ENCODE results near the gene IFITM10.

The IFITM10 gene

DNA sequence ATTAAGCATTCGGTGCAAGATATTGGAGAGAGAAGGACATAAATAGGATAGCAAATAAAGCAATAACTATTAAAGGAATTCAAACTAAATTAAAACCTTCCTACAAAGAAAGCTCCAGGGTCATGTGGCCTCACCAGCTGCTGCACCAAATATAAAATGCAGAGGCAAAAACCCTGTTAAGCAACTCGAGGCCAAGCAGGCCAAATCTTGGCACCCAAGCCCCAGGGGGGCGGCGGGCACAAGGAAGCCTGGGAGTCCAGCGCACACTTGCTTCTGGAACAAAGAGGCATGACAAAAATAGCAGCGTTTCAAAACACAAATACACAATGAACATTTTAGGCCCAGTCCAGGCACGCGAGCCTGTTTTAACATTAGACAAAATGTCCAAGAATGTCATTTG, 32.6 kb downstream of the IFITM10 start:
- DNase-seq (ENCODE audit: low spot score), result no peak
- TF ChIP-seq, protein P1, sequence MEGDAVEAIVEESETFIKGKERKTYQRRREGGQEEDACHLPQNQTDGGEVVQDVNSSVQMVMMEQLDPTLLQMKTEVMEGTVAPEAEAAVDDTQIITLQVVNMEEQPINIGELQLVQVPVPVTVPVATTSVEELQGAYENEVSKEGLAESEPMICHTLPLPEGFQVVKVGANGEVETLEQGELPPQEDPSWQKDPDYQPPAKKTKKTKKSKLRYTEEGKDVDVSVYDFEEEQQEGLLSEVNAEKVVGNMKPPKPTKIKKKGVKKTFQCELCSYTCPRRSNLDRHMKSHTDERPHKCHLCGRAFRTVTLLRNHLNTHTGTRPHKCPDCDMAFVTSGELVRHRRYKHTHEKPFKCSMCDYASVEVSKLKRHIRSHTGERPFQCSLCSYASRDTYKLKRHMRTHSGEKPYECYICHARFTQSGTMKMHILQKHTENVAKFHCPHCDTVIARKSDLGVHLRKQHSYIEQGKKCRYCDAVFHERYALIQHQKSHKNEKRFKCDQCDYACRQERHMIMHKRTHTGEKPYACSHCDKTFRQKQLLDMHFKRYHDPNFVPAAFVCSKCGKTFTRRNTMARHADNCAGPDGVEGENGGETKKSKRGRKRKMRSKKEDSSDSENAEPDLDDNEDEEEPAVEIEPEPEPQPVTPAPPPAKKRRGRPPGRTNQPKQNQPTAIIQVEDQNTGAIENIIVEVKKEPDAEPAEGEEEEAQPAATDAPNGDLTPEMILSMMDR (IDR thresholded peaks at IDR 0.05), result no peak
- no peak overlapping the region for H3K4me3 ChIP-seq
- peak overlapping the region in 1 of 2 donors; percentile 48 for H3K27ac ChIP-seq

DNA sequence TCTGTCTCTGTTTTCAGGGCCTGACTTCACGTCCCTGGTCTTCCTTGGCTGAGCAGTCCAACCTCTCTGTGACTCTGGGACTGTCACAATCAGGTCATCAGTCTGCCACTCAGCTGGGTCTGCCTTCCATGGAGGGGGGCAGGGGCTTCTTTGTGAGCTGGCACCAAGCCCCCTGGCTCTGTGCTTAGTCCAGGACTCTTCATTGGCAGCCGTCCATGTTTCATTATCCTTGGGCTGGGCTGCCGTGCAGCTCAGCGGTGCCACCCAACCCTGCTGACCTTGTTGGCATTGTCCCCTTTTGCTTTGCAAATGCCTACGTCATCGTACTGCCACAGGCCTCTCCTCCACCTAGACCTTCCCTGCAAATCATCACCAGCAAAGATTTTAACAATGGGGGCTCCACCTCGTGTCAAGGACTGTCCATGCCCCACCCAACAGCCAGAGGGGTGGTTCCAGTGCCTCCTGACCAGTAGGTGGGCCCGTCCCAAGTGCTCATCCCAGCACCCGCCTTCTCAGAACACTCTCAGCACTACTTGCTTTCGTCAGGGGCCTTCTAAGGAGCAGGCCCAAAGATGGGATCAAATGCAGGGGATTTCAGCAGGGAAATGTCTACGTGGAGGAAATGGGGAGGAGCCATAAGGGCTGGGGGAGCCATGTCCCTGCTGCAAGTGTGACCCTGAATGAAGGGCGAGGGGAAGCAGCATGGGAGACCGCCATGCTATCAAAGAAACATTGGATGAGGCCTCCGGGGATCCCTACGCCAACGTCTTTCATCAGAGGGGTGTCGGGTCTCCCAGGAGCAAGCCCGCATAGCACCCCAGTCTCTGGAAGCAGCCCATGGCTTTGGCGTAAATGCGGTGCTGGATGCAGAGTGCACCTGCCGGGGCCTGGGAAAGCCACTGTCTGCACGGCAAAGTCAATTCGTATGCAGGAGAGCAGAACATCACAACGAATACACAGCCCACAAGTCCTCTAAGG, 35.2 kb downstream of the IFITM10 start:
- H3K27ac ChIP-seq, result no peak overlapping the region
- no peak for DNase-seq (ENCODE audit: low spot score)
- H3K4me3 ChIP-seq, result no peak overlapping the region
- TF ChIP-seq, protein P1 (IDR thresholded peaks at IDR 0.05), result no peak

DNA sequence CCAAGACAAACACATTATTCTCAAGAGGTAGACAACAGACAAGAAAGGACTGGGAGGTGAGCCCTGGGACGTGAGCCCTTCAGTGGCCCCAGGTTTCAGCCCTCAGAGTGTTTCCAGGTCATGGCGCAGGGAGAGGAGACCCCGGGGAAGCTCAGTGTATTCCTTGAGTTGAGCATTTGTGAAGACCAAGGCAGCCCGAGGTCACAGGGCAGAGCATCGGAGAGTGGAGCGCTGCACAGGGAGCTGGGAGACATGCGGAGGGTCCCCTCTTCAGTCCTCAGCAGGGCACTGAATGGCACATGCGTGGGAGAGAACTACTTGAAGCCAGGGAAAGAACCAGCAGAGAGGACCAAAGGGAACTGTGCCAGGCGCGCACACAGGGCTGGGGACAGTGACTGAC, 41.7 kb downstream of the IFITM10 start:
- Histone ChIP-seq H3K27ac (no peak overlapping the region), H3K4me3 (no peak overlapping the region)
- no peak for DNase-seq (ENCODE audit: low spot score)
- TF ChIP-seq, protein P1 (IDR thresholded peaks at IDR 0.05), result no peak

DNA sequence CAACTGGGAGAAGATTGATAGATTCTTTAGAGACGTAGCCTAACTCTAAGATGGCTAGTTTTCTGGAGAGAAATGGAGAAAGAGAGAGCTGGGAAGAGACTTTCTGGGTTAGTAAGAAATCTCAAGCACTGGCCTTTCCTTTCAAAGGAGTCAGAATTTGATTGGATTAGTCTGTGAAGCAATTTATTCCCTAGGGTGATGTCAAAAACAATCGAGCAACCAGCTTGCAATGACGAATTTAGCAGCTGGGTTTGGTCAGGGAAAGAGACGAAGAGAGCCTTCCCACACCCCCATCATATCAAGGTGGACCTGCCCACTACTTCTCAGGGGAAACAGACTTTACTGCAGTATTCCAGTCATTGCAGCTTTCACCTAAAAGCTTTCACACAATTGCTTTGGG, 42.6 kb downstream of the IFITM10 start:
- no peak for DNase-seq (ENCODE audit: low spot score)
- Histone ChIP-seq H3K27ac (no peak overlapping the region), H3K4me3 (no peak overlapping the region)
- TF ChIP-seq, protein P1 (IDR thresholded peaks at IDR 0.05), result no peak

DNA sequence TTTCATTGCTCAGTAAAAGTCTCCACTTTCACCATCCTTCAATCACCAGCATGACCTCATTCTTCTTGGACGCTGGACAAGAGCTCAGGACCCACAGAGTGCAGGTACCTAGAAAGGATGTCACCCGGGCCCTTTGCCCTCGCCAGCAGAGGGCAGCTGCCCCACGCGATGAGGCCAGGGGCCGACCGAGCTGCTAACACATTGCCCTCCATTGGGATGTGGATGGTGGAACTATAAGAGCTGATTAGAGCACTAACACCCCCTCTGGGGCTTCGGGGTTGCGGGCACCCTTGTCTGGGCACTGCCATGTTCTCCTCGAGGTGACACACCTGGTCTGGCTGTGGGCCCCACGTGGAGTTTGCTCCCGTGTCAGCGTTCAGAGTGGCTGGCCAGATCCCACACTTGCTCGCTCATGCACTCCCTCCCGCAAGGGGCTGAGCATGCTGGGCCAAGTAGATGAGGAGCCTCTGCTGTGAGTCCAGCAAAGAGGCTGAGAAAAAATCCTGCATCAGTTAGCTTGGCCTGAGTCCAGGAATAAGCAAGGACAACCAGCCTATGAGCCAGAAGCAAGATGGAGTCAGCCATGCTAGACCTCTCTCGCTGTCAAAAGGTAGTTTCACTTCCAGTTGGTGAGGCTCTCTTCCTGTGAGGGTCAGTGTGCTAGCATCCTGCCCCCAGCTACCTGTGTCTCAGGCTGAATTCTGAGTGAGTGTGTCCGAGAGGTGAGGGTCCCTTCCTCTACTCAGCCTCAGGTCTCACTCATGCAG, 43.6 kb downstream of the IFITM10 start:
- TF ChIP-seq, protein P1 (IDR thresholded peaks at IDR 0.05), result no peak
- no peak for DNase-seq (ENCODE audit: low spot score)
- Histone ChIP-seq H3K27ac (no peak overlapping the region), H3K4me3 (no peak overlapping the region)

DNA sequence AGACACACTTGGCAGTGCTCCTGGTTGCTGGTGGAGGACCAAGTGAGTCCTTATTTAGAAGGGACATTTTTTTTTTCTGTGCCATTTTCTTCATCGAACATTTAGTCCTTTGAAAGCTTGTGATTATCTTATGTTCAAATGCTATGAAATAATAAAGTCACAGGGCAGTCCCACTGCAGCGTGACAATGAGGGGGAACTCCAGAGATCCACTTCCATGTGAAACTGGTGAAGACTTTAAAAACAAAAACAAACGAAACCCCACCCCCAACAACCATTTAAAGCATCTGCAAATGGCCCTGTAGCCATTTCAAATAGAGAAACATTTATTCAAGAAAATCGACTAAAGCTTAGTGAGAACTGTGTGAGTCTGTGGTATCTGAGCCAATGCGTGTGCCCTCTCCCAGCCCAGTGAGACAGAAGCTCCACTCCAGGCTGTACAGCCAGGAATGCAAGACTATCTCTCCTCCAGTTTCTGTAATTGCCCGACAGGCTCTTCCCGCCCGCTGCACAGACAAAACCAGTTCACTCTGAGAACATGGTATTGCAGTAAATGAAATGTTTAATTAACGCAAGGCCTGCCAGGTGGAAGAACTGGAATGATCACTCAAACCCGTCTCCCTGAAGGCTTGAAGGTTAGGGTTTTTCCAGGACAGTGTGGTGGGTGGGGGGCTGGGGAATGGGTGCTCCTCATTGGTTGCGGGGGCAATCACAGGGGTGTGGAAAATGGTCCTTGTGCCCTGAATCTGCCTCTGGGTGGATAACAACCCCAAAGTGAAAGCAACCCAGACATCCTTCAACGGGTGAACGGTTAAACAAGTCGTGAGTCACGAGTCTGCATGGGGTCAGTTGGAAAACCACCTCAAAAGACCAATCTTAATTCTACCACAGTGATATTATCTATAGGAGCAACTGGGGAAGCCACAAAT, 45.0 kb downstream of the IFITM10 start:
- TF ChIP-seq, protein P1 (IDR thresholded peaks at IDR 0.05), result no peak
- DNase-seq (ENCODE audit: low spot score), result no peak
- H3K4me3 ChIP-seq, result peak overlapping the region; percentile 46
- no peak overlapping the region for H3K27ac ChIP-seq

Measured in coronary artery (tissue), 2 donors.